Trophoblast cell (in vitro differentiated cells and primary cell): ENCODE results near the gene PCLAF.

Experiments used
- DNase-seq, 2 donors: peaks; one replicate each; pipeline ENCODE4 v3.0.0-alpha.2; 2016
- H2AFZ ChIP-seq: 2 replicates; pipeline ENCODE4 v1.6.1; 2013; ENCODE audit warnings: low read length, moderate library complexity, mild to moderate bottlenecking; ENCODE audit not compliant: insufficient read depth, poor library complexity
- H2AK5ac ChIP-seq: 2 replicates; pipeline ENCODE4 v1.6.1; 2013; ENCODE audit warnings: mild to moderate bottlenecking, low read length
- H2BK120ac ChIP-seq: 2 replicates; pipeline ENCODE4 v1.6.1; 2013; ENCODE audit warnings: low read length, mild to moderate bottlenecking, moderate library complexity; ENCODE audit not compliant: insufficient read depth, poor library complexity
- H2BK12ac ChIP-seq: 2 replicates; pipeline ENCODE4 v1.6.1; 2013; ENCODE audit warnings: mild to moderate bottlenecking, low read length, moderate library complexity
- H2BK5ac ChIP-seq: 2 replicates; pipeline ENCODE4 v1.6.1; 2013; ENCODE audit warnings: low read length, low read depth, moderate library complexity, mild to moderate bottlenecking; ENCODE audit not compliant: poor library complexity
- H3K14ac ChIP-seq: 2 replicates; pipeline ENCODE4 v1.6.1; 2013; ENCODE audit warnings: mild to moderate bottlenecking, low read length
- H3K18ac ChIP-seq: 2 replicates; pipeline ENCODE4 v1.6.1; 2013; ENCODE audit warnings: mild to moderate bottlenecking, low read length
- H3K23ac ChIP-seq: 2 replicates; pipeline ENCODE4 v1.6.1; 2013; ENCODE audit warnings: low read length
- H3K27ac ChIP-seq: 2 replicates; pipeline ENCODE4 v1.5.1; 2013; ENCODE audit warnings: low read depth, mild to moderate bottlenecking, inconsistent platforms, low read length, moderate library complexity
- H3K27me3 ChIP-seq: 2 replicates; pipeline ENCODE4 v1.6.1; 2013; ENCODE audit warnings: inconsistent platforms, mild to moderate bottlenecking, low read length, moderate library complexity; ENCODE audit not compliant: insufficient read depth
- H3K36me3 ChIP-seq, 2 experiments: 1 replicate in 1 of 2; 2 replicates in 1 of 2; pipeline ENCODE4 v1.6.1; 2013; ENCODE audit warnings: low read length in 2 of 2, mild to moderate bottlenecking in 2 of 2, moderate library complexity in 1 of 2; ENCODE audit not compliant: insufficient read depth in 2 of 2, control insufficient read depth in 1 of 2
- H3K4ac ChIP-seq: 2 replicates; pipeline ENCODE4 v1.6.1; 2013; ENCODE audit warnings: low read depth, mild to moderate bottlenecking, low read length, moderate library complexity
- H3K4me1 ChIP-seq, 2 experiments: 1 replicate in 1 of 2; 2 replicates in 1 of 2; pipeline ENCODE4 v1.6.1; 2013; ENCODE audit warnings: low read length in 2 of 2, mild to moderate bottlenecking in 2 of 2, moderate library complexity in 1 of 2; ENCODE audit not compliant: insufficient read depth in 2 of 2, control insufficient read depth in 1 of 2
- H3K4me2 ChIP-seq: 2 replicates; pipeline ENCODE4 v1.6.1; 2013; ENCODE audit warnings: inconsistent platforms, mild to moderate bottlenecking, low read length, moderate library complexity
- H3K4me3 ChIP-seq: 2 replicates; pipeline ENCODE4 v1.5.1; 2013; ENCODE audit warnings: mild to moderate bottlenecking, low read depth, low read length, inconsistent platforms
- H3K79me1 ChIP-seq: one replicate; pipeline ENCODE4 v1.6.1; 2013; ENCODE audit warnings: low read length
- H3K79me2 ChIP-seq: 2 replicates; pipeline ENCODE4 v1.6.1; 2013; ENCODE audit warnings: low read length, mild to moderate bottlenecking; ENCODE audit not compliant: control insufficient read depth, insufficient read depth, poor library complexity
- H3K9ac ChIP-seq: 2 replicates; pipeline ENCODE4 v1.6.1; 2013; ENCODE audit warnings: mild to moderate bottlenecking, low read length
- H3K9me3 ChIP-seq: 2 replicates; pipeline ENCODE4 v1.6.1; 2013; ENCODE audit warnings: low read depth, mild to moderate bottlenecking, control low read depth, inconsistent platforms, low read length; ENCODE audit not compliant: insufficient read depth
- H4K12ac ChIP-seq: 2 replicates; pipeline ENCODE4 v1.6.1; 2013; ENCODE audit warnings: low read depth, mild to moderate bottlenecking, low read length, moderate library complexity
- H4K8ac ChIP-seq: 2 replicates; pipeline ENCODE4 v1.6.1; 2013; ENCODE audit warnings: low read depth, mild to moderate bottlenecking, low read length, moderate library complexity
- H4K91ac ChIP-seq: one replicate; pipeline ENCODE4 v1.6.1; 2013; ENCODE audit warnings: low read depth, mild to moderate bottlenecking, low read length, moderate library complexity
- WGBS: extraction: QIAGEN DNeasy Blood & Tissue Kit; methylation state at CpG from one replicate; pipeline ENCODE4 v1.1.7; 2013; ENCODE audit warnings: missing lambda C conversion rate; ENCODE audit not compliant: insufficient read length, insufficient coverage; ENCODE audit errors: extremely low coverage; 5-methylcytosine and 5-hydroxymethylcytosine counted together

PCLAF gene

DNA sequence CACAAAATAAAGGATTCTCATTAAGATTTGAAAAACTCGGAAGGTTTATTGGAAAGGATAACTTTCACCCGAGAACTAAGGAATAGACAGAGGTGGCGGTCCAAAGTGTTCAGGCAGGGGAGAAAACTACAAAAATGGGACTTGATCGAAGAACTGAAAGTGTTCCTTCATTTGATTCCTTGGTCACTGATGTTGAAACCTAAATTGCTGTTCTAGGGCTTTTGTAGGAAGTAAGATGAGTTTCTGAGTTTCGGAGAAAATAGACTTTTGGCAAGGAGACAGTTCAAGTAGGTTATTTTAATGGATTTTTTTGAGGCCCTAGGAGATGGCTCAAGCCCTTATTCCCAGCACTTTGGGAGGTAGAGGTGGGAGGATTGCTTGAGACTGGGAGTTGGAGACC lies 7.8 kb upstream of the PCLAF start:
- H2BK5ac ChIP-seq, result no peak overlapping the region
- H2AK5ac ChIP-seq, result no peak overlapping the region
- no peaks in the 10 kb centered on the region for H3K9me3 ChIP-seq
- no peak overlapping the region for H3K23ac ChIP-seq
- no peak overlapping the region for H3K14ac ChIP-seq
- H4K12ac ChIP-seq, result no peak overlapping the region
- peaks cover 3% of the 10 kb centered on the region for H3K79me2 ChIP-seq
- no peak overlapping the region for H2BK120ac ChIP-seq
- no peak overlapping the region for H4K91ac ChIP-seq
- no peak overlapping the region for H3K4me3 ChIP-seq
- no peak overlapping the region for H3K9ac ChIP-seq
- peaks cover 0 to 3% of the 10 kb centered on the region in 2 experiments for H3K36me3 ChIP-seq
- H2BK12ac ChIP-seq, result no peak overlapping the region
- H3K4me2 ChIP-seq, result no peak overlapping the region
- no peak overlapping the region for H3K4ac ChIP-seq
- H4K8ac ChIP-seq, result no peak overlapping the region
- H3K18ac ChIP-seq, result no peak overlapping the region
- H3K79me1 ChIP-seq, result peaks cover 2% of the 10 kb centered on the region
- no CpG with 5 or more reads among the region's 5 CpGs for WGBS
- H3K27me3 ChIP-seq, result no peaks in the 10 kb centered on the region
- peaks cover 4% of the 10 kb centered on the region in 2 experiments for H3K4me1 ChIP-seq
- H3K27ac ChIP-seq, result no peak overlapping the region
- H2AFZ ChIP-seq, result no peak overlapping the region
- DNase-seq, result no peak

DNA sequence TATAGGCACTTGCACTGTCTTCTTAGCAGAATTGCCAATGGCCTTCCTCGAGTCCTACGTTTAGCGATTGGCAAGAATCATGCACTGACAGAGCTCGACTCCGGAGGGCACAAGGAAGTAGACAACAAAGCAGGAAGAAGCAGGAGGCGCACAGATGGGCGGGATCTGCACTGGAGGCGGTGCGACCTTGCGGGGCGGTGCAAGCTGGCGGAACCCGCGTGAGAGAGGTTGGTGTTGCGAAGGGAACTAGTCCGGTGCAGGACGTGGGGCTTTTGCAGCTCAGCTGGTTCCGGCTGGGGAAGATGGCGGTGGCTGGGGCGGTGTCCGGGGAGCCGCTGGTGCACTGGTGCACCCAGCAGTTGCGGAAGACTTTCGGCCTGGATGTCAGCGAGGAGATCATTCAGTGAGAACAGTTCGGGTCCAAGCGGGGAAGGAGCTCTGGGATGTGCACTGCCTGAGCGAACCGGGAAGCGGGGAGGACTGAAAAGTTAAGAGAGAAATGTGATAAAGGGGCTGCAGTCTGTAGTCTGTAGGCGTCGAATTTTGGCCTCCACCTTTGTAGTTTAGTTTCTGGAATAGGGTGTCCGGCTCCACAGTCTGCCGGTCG lies 6.4 kb upstream of the PCLAF start, which contains the start of gene TRIP4:
TSS of gene TRIP4 (plus strand) at position 275 of the 607 bp plus-strand sequence. CDS start at position 303, 28 bp downstream.
- H3K4me2 ChIP-seq, result peak within 1 kb of the TSS; percentile 72
- peaks cover 2% of the 10 kb centered on the region for H3K79me1 ChIP-seq
- H2BK5ac ChIP-seq, result no peak within 1 kb of the TSS
- WGBS, result no CpG with 5 or more reads among the region's 35 CpGs
- peaks cover 0 to 3% of the 10 kb centered on the region in 2 experiments for H3K36me3 ChIP-seq
- peak within 1 kb of the TSS; percentile 26 for H3K27ac ChIP-seq
- H3K4ac ChIP-seq, result peak within 1 kb of the TSS; percentile 84
- H4K8ac ChIP-seq, result peak within 1 kb of the TSS; percentile 82
- H3K14ac ChIP-seq, result peak within 1 kb of the TSS; percentile 60
- no peak within 1 kb of the TSS for H3K23ac ChIP-seq
- no peaks in the 10 kb centered on the region for H3K27me3 ChIP-seq
- H2AFZ ChIP-seq, result peak within 1 kb of the TSS; percentile 97
- H3K18ac ChIP-seq, result peak within 1 kb of the TSS; percentile 53
- DNase-seq, result peak; percentile 96 to 97
- H3K4me3 ChIP-seq, result peak within 1 kb of the TSS; percentile 89
- peak within 1 kb of the TSS; percentile 80 for H4K12ac ChIP-seq
- H2BK120ac ChIP-seq, result peak within 1 kb of the TSS; percentile 48
- no peak within 1 kb of the TSS for H2AK5ac ChIP-seq
- H4K91ac ChIP-seq, result peak within 1 kb of the TSS; percentile 56
- peaks cover 4% of the 10 kb centered on the region in 2 experiments for H3K4me1 ChIP-seq
- H3K9ac ChIP-seq, result peak within 1 kb of the TSS; percentile 88
- peaks cover 3% of the 10 kb centered on the region for H3K79me2 ChIP-seq
- H3K9me3 ChIP-seq, result no peaks in the 10 kb centered on the region
- H2BK12ac ChIP-seq, result no peak within 1 kb of the TSS

DNA sequence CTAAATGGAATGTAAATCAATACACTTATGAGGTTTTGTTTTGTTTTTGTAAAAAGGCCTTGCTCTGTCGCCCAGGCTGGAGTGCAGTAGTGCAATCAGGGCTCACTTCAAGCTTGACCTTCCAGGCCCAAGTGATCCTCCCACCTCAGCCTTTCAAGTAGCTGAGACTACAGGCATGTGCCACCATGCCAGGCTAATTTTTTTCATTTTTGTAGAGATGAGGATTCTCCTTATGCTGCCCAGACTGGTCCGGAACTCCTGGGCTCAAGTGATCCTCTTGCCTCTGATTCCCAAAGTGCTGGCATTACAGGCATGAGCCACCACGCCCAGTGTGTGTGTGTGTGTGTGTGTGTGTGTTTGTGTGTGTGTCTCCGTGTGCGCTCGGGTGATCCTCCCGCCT lies 5.0 kb upstream of the PCLAF start:
- Histone ChIP-seq H4K12ac (no peak overlapping the region), H2AFZ (no peak overlapping the region), H3K4me2 (no peak overlapping the region), H3K79me1 (peaks cover 2% of the 10 kb centered on the region), H3K18ac (no peak overlapping the region), H3K4ac (no peak overlapping the region), H3K36me3 (peaks cover 0 to 3% of the 10 kb centered on the region in 2 experiments), H3K9me3 (no peaks in the 10 kb centered on the region), H3K14ac (no peak overlapping the region), H3K4me1 (peaks cover 4% of the 10 kb centered on the region in 2 experiments), H2AK5ac (no peak overlapping the region), H2BK5ac (no peak overlapping the region), H3K27me3 (no peaks in the 10 kb centered on the region), H3K4me3 (no peak overlapping the region), H3K27ac (no peak overlapping the region), H2BK12ac (no peak overlapping the region), H4K8ac (no peak overlapping the region), H4K91ac (no peak overlapping the region), H3K79me2 (peaks cover 3% of the 10 kb centered on the region), H3K9ac (no peak overlapping the region), H3K23ac (no peak overlapping the region), H2BK120ac (no peak overlapping the region)
- peak; percentile 7 to 52 for DNase-seq
- no CpG with 5 or more reads among the region's 7 CpGs for WGBS

DNA sequence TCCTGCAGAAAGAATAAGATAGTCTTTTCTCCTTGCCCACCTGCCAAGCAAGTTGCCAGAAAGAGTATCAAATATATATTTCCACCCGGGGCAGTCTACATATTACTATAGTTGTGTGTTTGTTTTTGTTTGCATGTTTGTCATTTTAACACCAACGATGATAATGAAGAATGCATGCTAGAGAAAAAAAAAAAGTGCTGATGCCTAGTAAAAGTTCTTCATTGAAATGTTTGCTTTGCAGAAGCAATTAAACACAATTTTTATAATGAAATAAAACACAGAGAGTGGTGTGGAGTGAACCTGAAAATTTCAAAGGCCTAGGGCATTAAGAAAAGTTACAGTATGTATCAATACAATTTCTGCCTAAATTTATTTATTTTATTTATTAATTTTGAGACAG lies 2.5 kb upstream of the PCLAF start:
- H4K91ac ChIP-seq, result no peak overlapping the region
- H4K8ac ChIP-seq, result no peak overlapping the region
- H3K4me3 ChIP-seq, result no peak overlapping the region
- no peak overlapping the region for H2BK5ac ChIP-seq
- no peak overlapping the region for H3K9ac ChIP-seq
- DNase-seq, result no peak
- no peak overlapping the region for H3K4me2 ChIP-seq
- H3K27ac ChIP-seq, result no peak overlapping the region
- no CpG with 5 or more reads among the region's 2 CpGs for WGBS
- H3K18ac ChIP-seq, result no peak overlapping the region
- no peak overlapping the region for H3K14ac ChIP-seq
- peaks cover 4 to 6% of the 10 kb centered on the region in 2 experiments for H3K4me1 ChIP-seq
- no peaks in the 10 kb centered on the region for H3K27me3 ChIP-seq
- no peak overlapping the region for H2AK5ac ChIP-seq
- H2BK120ac ChIP-seq, result no peak overlapping the region
- no peak overlapping the region for H4K12ac ChIP-seq
- no peak overlapping the region for H3K4ac ChIP-seq
- no peak overlapping the region for H2AFZ ChIP-seq
- peaks cover 6% of the 10 kb centered on the region for H3K79me1 ChIP-seq
- H3K36me3 ChIP-seq, result no peaks in the 10 kb centered on the region
- H3K79me2 ChIP-seq, result peaks cover 9% of the 10 kb centered on the region
- no peak overlapping the region for H2BK12ac ChIP-seq
- H3K23ac ChIP-seq, result no peak overlapping the region
- no peaks in the 10 kb centered on the region for H3K9me3 ChIP-seq
